Astrocyte (in vitro differentiated cells and primary cell): ENCODE data around the gene UBE2E1.

Experiments
- CTCF ChIP-seq: IDR thresholded peaks from 2 replicates; pipeline ENCODE4 v1.5.1; 2011; ENCODE audit warnings: low read depth, mild to moderate bottlenecking, inconsistent platforms, low read length, moderate library complexity; ENCODE audit not compliant: insufficient read depth
- EZH2 ChIP-seq: IDR thresholded peaks from 2 replicates; pipeline ENCODE4 v1.6.1; 2012; ENCODE audit warnings: mild to moderate bottlenecking, low read length, inconsistent platforms; ENCODE audit not compliant: insufficient read depth

GRCh38 chr3:23872330-23872729, 66.6 kb downstream of the UBE2E1 start:
- TF ChIP-seq CTCF = no peak
- TF ChIP-seq EZH2 = no peak
